Stimulated activated naive CD8-positive, alpha-beta T cell treated with anti-CD3 and anti-CD28 coated beads, Interleukin-15, Interleukin-2, amounts not matched to agents 100 ng/mL and 50 ng/mL, for 24 hours (primary cell): Measurements from ENCODE around the gene SMAD9.

ENCODE experiments used
- H3K27ac Mint-ChIP-seq: one replicate; pipeline ENCODE4 v1.8.0; 2021; ENCODE audit warnings: mild to moderate bottlenecking, mixed read lengths
- H3K27me3 Mint-ChIP-seq: one replicate; pipeline ENCODE4 v1.8.0; 2021; ENCODE audit warnings: mixed read lengths
- H3K36me3 Mint-ChIP-seq: one replicate; pipeline ENCODE4 v1.8.0; 2021; ENCODE audit warnings: low read depth, mixed read lengths
- H3K4me1 Mint-ChIP-seq: one replicate; pipeline ENCODE4 v1.8.0; 2021; ENCODE audit warnings: low read depth, mixed read lengths
- H3K4me3 Mint-ChIP-seq: one replicate; pipeline ENCODE4 v1.8.0; 2021; ENCODE audit warnings: mild to moderate bottlenecking, mixed read lengths
- H3K9me3 Mint-ChIP-seq: one replicate; pipeline ENCODE4 v1.8.0; 2021; ENCODE audit warnings: mixed read lengths

The SMAD9 gene

GRCh38 chr13:36862002-36862685 is 57.9 kb downstream of the SMAD9 start:
- Mint-ChIP-seq H3K27ac (no peak overlapping the region), H3K36me3 (no peaks in the 10 kb centered on the region), H3K4me1 (peaks cover 5% of the 10 kb centered on the region), H3K27me3 (peaks cover 27% of the 10 kb centered on the region), H3K4me3 (no peak overlapping the region), H3K9me3 (no peaks in the 10 kb centered on the region)

GRCh38 chr13:36859259-36859658 is 60.8 kb downstream of the SMAD9 start:
- H3K9me3 Mint-ChIP-seq: no peaks in the 10 kb centered on the region
- no peak overlapping the region for H3K27ac Mint-ChIP-seq
- H3K36me3 Mint-ChIP-seq: no peaks in the 10 kb centered on the region
- H3K27me3 Mint-ChIP-seq: peaks cover 21% of the 10 kb centered on the region
- H3K4me3 Mint-ChIP-seq: no peak overlapping the region
- H3K4me1 Mint-ChIP-seq: peaks cover 8% of the 10 kb centered on the region

DNA sequence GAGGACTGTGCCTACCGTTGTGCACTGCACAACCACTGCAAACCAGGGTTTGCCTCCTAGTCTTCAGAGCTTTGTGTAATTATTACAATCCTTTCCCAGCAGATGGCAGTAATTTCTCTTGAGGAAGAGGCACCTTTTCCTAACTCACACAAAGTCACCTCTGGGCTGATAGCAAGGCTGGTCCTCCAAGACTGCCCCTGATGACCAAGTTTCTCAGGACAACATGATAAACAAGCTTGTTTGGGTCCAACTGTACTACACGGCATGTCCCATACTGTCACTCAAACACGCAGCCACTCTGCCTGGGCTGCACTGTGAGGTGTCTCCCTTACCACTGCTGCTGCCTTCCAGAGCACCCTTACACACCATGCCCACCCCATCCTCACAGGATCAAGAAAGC is 61.7 kb downstream of the SMAD9 start:
- H3K36me3 Mint-ChIP-seq: no peaks in the 10 kb centered on the region
- peaks cover 24% of the 10 kb centered on the region for H3K27me3 Mint-ChIP-seq
- no peak overlapping the region for H3K4me3 Mint-ChIP-seq
- no peaks in the 10 kb centered on the region for H3K9me3 Mint-ChIP-seq
- H3K27ac Mint-ChIP-seq: no peak overlapping the region
- peaks cover 8% of the 10 kb centered on the region for H3K4me1 Mint-ChIP-seq

DNA sequence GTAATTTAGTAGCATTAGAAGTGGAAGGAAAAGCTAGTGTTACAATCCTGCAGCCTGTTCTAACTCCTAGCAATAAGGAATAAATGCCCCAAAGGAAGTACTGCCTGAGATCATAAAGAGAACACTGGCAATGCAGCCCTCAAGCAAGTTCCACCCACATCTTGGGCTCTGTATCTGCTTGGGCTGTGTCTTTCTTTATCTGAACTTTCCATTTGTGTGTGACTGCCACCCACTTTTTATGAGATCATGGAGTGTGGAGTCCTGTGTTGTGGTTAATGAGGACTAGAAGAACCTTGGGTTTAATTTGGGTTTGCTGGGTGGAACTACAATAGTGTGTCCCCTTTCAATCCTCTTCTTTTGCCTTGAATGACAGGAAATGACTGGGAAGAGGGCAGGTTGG is 62.8 kb downstream of the SMAD9 start:
- peaks cover 8% of the 10 kb centered on the region for H3K4me1 Mint-ChIP-seq
- H3K27me3 Mint-ChIP-seq: peaks cover 22% of the 10 kb centered on the region
- H3K9me3 Mint-ChIP-seq: no peaks in the 10 kb centered on the region
- H3K36me3 Mint-ChIP-seq: no peaks in the 10 kb centered on the region
- H3K27ac Mint-ChIP-seq: peak overlapping the region; percentile 29
- no peak overlapping the region for H3K4me3 Mint-ChIP-seq

- Mint-ChIP-seq H3K9me3 (no peaks in the 10 kb centered on the region), H3K36me3 (no peaks in the 10 kb centered on the region), H3K27ac (no peak overlapping the region), H3K4me3 (no peak overlapping the region), H3K27me3 (peaks cover 11% of the 10 kb centered on the region), H3K4me1 (no peaks in the 10 kb centered on the region)
Measured at GRCh38 chr13:36850790-36851438, 69.1 kb downstream of the SMAD9 start.

GRCh38 chr13:36848199-36848982 is 71.6 kb downstream of the SMAD9 start:
- H3K9me3 Mint-ChIP-seq: no peaks in the 10 kb centered on the region
- H3K4me1 Mint-ChIP-seq: no peaks in the 10 kb centered on the region
- peaks cover 7% of the 10 kb centered on the region for H3K27me3 Mint-ChIP-seq
- no peak overlapping the region for H3K4me3 Mint-ChIP-seq
- no peaks in the 10 kb centered on the region for H3K36me3 Mint-ChIP-seq
- H3K27ac Mint-ChIP-seq: no peak overlapping the region

- Mint-ChIP-seq H3K27ac (no peak overlapping the region), H3K36me3 (no peaks in the 10 kb centered on the region)
Measured at GRCh38 chr13:36847606-36848005, 72.4 kb downstream of the SMAD9 start.

DNA sequence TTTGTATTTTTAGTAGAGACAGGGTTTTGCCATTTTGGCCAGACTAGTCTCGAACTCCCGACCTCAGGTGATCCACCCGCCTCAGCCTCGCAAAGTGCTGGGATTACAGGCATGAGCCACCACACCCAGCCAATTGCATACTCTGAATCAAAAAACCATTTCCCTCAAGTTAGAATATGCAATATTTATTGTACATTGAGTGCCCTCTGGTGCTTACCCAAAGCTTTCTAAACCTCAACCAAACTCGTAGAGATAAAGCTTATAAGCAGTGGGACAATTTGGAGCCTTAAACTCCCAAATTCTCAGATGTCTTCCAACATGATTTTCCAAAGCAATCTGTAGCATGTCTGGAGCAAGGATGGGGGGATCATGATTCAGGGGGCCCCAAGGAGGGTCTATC is 78.6 kb downstream of the SMAD9 start:
- no peak overlapping the region for H3K27ac Mint-ChIP-seq
- H3K27me3 Mint-ChIP-seq: no peaks in the 10 kb centered on the region
- H3K4me3 Mint-ChIP-seq: no peak overlapping the region
- H3K4me1 Mint-ChIP-seq: no peaks in the 10 kb centered on the region
- H3K36me3 Mint-ChIP-seq: peaks cover 5% of the 10 kb centered on the region
- no peaks in the 10 kb centered on the region for H3K9me3 Mint-ChIP-seq

More at GRCh38 chr13:36847606-36848005, 72.4 kb downstream of the SMAD9 start:
- H3K9me3 Mint-ChIP-seq: no peaks in the 10 kb centered on the region
- no peak overlapping the region for H3K4me3 Mint-ChIP-seq
- peaks cover 4% of the 10 kb centered on the region for H3K27me3 Mint-ChIP-seq
- H3K4me1 Mint-ChIP-seq: no peaks in the 10 kb centered on the region

GRCh38 chr13:36840718-36841250 is 79.3 kb downstream of the SMAD9 start:
- H3K36me3 Mint-ChIP-seq: peaks cover 7% of the 10 kb centered on the region
- no peak overlapping the region for H3K4me3 Mint-ChIP-seq
- no peaks in the 10 kb centered on the region for H3K27me3 Mint-ChIP-seq
- H3K9me3 Mint-ChIP-seq: no peaks in the 10 kb centered on the region
- no peak overlapping the region for H3K27ac Mint-ChIP-seq
- H3K4me1 Mint-ChIP-seq: no peaks in the 10 kb centered on the region

DNA sequence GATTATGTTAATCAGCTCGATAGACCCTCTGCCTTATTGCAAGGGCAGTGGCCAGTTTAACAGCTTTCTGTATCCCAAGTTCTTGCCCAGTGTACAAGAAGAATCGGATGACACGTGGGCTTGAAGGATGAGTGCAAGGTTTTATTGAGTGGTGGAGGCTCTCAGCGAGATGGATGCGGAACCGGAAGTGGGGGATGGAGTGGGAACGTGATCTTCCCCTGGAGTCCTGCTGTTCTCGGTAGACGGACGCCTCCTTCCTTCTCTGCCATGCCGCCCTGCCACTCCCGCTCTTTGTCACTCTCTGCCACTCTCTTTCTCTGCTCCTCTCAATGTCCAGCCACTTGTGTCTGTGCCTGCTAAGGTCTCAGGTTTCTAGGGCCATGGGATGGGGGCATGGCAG is 80.1 kb downstream of the SMAD9 start:
- Mint-ChIP-seq H3K36me3 (peaks cover 8% of the 10 kb centered on the region), H3K4me3 (no peak overlapping the region), H3K27ac (no peak overlapping the region), H3K27me3 (no peaks in the 10 kb centered on the region), H3K9me3 (no peaks in the 10 kb centered on the region), H3K4me1 (no peaks in the 10 kb centered on the region)

DNA sequence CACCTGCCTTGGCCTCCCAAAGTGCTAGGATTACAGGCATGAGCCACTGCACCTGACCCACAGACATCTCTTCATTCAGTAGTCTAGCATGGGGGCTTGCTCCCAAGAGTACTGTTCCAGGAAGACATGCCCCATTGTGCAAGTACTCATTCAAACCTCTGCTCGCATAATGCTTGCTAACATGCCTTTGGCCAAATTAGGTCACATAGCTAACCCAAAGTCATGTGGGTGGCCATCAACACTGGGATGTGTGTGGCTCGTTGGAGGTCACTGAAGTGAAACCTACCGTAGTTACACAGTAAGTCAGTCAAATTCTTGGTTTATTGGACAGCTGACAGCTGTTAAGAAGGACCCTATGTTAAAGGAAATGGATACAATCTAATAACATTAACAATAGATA is 80.8 kb downstream of the SMAD9 start:
- Mint-ChIP-seq H3K4me3 (no peak overlapping the region), H3K27ac (no peak overlapping the region), H3K9me3 (no peaks in the 10 kb centered on the region), H3K36me3 (peaks cover 8% of the 10 kb centered on the region), H3K4me1 (no peaks in the 10 kb centered on the region), H3K27me3 (no peaks in the 10 kb centered on the region)

DNA sequence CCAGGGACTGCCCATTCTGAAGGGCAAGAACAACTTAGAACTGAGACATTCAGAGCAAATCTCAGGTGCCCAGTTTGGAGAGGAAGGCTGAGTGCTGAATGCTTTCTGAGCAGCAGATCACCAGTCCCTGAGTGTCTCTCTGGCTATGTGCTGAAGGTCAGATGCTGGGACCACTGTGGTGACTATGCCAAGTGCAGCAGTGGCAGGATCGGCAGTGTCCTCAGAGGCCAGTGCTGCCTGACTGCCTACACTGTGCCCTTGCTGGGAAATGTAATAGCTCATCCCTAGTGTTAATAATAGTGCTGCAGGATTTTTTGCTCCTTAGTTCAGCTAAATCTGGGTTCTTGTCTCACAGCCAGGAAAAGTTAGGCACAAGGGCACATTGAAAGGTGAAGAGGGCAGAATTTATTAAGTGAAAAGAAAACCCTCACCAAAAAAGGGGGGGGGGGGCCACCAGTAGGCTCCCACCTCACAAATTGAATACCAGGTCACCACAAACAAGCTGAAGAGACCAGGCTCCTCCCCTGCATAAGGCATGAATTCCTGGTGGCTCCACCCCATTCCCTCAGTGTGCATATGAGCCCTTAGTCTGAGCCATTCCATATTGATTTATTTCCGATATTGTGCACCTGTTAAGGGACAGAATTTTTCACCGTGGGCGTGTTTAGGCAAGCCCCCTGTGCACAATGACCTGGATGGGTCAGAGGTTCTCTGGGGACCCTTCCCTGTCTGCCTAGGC is 82.5 kb downstream of the SMAD9 start:
- Mint-ChIP-seq H3K27ac (no peak overlapping the region), H3K4me1 (no peaks in the 10 kb centered on the region), H3K27me3 (no peaks in the 10 kb centered on the region), H3K36me3 (peaks cover 12% of the 10 kb centered on the region), H3K9me3 (no peaks in the 10 kb centered on the region), H3K4me3 (no peak overlapping the region)

GRCh38 chr13:36834299-36834698 is 85.7 kb downstream of the SMAD9 start:
- H3K27ac Mint-ChIP-seq: no peak overlapping the region
- no peaks in the 10 kb centered on the region for H3K27me3 Mint-ChIP-seq
- H3K9me3 Mint-ChIP-seq: no peaks in the 10 kb centered on the region
- peaks cover 19% of the 10 kb centered on the region for H3K36me3 Mint-ChIP-seq
- no peak overlapping the region for H3K4me3 Mint-ChIP-seq
- no peaks in the 10 kb centered on the region for H3K4me1 Mint-ChIP-seq

DNA sequence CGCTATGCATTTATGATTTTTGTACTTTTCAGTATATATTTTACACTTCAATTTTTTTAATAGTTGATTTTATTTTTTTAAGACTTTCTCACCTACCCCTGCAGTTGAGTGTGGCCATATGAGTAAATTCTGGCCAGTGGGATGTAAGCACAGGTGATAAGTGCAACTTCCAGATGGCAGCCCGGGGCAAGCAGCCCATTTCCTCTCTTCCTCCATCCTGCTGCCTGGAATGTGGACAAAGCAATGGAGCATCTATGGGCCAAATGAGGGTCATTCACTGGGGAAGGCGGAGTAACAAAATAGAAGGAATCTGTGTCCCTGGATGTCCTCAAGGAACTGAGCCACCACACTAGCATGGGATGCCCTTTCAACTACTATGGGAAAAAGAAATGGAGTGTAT is 88.7 kb downstream of the SMAD9 start:
- peaks cover 34% of the 10 kb centered on the region for H3K36me3 Mint-ChIP-seq
- no peaks in the 10 kb centered on the region for H3K4me1 Mint-ChIP-seq
- no peaks in the 10 kb centered on the region for H3K9me3 Mint-ChIP-seq
- H3K27ac Mint-ChIP-seq: no peak overlapping the region
- no peak overlapping the region for H3K4me3 Mint-ChIP-seq
- H3K27me3 Mint-ChIP-seq: no peaks in the 10 kb centered on the region
